GM21737 (cell line): Measurements from ENCODE around the gene FMNL2.

Source experiments
- ATAC-seq: cut with Tn5 transposase; IDR thresholded peaks from one replicate; pipeline ENCODE4 v1.9.1; 2021; ENCODE audit warnings: mild to moderate bottlenecking, moderate library complexity; ENCODE audit not compliant: unreplicated experiment

Gene FMNL2

DNA sequence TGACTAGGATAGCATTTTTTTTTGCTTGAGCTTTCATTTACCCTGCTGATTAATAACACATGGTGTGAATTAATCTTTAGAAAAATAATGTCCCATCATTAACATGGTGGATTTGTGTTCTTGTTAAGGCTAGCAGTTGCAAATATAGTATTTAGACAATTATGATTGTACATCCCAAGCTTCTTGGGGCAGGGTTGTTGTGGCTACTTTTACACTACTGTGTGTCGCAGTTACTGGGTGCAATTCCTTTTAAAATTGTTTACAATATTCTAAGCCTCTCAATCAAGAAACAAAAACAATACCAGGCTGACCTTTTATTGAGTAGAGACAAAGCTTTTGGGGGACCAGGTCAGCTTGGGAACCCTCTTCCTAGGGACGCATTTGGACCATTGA, 2.5 kb downstream of the FMNL2 start:
- no peak for ATAC-seq

- no peak for ATAC-seq
Measured at GRCh38 chr2:152339556-152340286, 4.7 kb downstream of the FMNL2 start.

DNA sequence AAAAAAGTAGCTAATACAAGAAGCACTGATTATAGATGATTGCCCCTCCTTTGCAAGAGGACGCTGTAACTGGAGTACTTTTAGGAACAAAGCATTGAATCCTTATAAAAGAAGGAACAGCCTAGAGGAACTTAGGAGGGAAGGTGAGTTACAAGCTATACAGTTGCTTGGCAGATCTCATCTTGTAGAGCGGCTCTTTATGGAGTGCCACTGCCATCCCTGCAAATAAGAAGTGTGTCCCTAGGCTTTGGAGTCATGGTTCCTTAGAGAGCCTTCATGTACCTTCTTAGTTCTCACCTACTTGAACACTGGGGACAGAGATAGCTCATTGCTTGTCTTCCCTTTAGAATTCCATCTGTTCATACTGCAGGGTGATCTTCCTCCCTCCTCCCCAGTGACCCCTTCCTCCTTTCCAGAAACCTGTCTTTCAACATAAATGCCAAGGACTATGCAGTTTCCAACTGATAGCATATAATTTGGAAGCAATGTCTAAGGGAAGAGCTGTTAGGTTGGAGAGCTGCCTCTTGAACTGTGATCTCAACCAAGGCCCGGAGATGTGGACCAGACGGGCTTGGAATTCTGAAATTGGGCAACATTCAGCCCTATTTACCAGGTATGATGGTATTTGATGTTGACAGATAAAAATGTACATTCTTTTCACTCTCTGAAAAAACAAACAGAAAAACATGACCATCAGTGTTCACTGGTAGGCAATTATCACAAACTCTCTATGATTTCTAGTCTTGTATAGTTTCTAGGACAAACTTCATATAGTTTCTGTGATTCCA, 7.5 kb downstream of the FMNL2 start:
- ATAC-seq: no peak

DNA sequence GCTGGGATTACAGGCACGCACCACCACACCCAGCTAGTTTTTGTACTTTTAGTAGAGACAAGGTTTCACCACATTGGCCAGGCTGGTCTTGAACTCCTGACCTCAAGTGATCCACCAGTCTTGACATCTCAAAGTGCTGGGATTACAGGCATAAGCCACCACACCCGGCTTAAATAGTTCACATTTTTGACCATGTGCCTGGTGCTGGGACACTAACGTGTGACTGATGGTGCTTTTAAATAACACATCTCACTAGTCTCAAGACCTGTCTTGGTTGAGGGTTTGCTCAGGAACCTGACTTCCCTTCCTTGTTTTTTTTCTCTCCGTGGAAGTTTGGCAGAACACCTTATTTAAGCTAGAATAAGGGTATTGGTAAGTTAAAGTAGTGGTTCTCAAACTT, 8.5 kb downstream of the FMNL2 start:
- ATAC-seq: no peak

DNA sequence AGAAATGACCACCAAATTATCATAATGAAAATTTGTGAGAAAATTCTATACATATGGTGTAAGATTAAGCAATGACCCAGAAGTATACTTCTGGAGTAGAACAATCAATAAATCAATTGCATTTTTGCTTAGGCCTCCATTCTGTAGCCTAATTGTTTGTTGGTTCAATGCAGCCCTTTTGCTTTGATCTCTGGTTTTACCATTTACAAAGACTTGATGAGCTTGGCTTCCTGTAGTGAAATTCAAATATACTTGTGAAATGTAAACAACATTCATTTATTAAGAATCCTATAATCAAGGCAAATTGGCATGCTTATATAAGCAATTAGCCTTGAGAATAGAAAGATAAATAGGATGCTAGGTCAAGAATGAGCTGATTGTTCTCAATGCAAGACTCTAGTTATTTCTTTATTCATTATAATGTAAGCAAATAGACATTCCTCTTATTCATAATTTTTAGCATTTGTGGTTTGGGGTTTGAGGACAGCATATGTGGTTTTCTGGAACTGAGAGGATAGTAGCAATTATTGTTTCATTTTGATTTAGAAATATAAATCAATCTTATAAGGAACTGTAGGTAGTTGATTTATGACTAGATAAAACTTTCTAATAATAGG, 9.7 kb downstream of the FMNL2 start:
- ATAC-seq: no peak

DNA sequence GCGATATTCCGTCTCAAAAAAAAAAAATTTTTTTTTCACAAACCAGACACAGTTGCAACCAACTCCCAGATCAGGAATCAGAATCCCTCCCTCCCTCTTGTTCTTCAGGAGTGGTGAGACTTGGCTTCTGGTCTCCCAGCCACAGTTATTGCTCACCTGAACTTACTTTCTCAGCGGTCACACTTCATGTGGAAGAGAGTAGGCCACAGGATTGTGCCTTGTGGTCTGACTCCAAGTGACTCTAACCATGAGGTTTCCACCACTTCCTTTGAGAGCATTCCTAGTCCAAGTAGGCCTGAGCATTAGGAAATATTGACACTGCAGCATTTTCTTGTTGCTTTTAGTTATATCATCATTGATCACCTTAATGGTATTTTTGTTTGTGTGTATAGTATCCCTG, 12.1 kb downstream of the FMNL2 start:
- ATAC-seq: no peak

- ATAC-seq: no peak
Measured at GRCh38 chr2:152348388-152348787, 13.4 kb downstream of the FMNL2 start.

- no peak for ATAC-seq
Measured at GRCh38 chr2:152349416-152349815, 14.4 kb downstream of the FMNL2 start.

DNA sequence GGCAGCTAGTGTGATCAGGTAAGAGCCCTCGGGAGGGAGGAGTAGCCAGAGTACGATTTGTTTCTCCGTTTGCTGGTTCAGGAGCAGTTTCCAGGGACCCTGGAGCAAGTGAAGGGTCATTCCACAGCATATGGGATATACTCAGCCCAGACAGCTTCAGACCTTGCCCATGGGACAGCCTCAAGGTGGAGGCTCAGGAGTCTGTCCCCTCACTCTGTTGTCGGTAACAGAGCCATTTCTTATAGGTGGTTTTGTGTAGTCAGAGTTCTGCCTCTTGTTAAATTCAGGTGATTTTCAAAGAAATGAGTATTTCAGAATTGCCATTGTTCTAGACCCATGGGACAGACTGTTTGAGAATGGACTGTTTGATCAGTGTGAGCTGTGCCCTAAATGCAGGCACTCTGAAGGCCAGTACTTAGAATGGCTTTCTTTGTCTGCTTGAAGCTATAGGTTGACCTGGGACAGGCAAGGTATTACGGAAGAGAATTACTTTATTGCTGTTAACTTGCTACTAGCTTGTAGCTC, 15.2 kb downstream of the FMNL2 start:
- ATAC-seq: no peak

DNA sequence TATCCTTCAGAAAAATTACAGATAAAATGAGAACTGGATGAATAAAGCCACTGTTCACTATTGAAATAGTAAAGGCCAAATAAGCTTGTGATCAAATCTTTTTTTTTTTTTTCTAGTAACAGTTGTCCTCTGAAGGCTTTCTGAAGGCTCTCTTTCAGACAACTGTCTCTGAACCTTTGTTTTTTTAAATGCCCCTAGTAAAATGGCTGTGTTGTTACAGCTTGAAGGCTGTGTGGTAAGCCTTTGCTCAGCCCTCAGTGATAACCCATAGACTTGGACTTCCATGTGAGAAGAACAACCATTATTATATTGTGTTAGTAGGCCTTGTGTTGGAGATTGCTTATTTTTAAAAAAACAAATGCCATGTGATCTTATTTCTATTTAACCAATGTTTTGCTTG, 17.6 kb downstream of the FMNL2 start:
- ATAC-seq: no peak

GRCh38 chr2:152353364-152353763, 18.4 kb downstream of the FMNL2 start:
- ATAC-seq: no peak

- ATAC-seq: no peak
Measured at GRCh38 chr2:152354069-152354755, 19.2 kb downstream of the FMNL2 start.

DNA sequence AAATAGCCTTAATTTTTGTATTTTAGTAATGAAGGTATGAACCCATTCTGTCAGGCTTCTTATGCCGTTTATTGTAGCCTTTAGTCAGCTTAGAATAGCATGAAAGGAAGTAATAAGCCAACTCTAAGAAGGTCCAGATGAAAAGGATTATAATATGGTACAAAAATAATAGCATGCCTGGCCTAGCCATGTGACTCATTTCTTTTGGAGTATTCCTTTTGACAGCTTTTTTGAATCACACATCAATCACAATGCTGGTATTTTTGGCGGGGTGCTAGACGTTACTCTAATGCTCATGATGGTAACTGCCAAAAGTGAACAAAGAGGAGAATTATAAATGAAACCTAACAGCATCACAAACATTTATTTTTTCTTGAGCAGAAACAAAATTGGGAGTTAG, 19.9 kb downstream of the FMNL2 start:
- no peak for ATAC-seq

DNA sequence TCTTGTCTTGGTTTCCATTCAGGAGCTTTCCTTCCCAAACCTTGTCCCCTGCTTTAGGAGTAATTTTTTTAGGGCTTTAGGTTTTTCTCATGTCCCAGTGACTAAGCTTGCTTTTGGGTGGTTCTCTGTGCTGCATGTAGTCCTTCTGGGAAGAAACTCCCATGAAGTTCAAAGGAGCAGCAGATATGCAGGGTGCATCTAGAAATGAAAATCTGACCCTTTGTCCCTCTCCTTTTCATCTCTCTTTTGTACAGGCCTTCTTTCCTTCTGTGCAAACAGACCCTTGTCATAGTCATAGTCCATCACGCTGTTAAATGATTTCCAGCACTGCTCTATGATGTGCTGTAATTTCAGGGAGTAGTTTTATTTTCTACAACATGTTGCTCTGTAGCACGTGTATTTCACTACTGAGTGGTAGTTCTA, 20.4 kb downstream of the FMNL2 start:
- no peak for ATAC-seq

DNA sequence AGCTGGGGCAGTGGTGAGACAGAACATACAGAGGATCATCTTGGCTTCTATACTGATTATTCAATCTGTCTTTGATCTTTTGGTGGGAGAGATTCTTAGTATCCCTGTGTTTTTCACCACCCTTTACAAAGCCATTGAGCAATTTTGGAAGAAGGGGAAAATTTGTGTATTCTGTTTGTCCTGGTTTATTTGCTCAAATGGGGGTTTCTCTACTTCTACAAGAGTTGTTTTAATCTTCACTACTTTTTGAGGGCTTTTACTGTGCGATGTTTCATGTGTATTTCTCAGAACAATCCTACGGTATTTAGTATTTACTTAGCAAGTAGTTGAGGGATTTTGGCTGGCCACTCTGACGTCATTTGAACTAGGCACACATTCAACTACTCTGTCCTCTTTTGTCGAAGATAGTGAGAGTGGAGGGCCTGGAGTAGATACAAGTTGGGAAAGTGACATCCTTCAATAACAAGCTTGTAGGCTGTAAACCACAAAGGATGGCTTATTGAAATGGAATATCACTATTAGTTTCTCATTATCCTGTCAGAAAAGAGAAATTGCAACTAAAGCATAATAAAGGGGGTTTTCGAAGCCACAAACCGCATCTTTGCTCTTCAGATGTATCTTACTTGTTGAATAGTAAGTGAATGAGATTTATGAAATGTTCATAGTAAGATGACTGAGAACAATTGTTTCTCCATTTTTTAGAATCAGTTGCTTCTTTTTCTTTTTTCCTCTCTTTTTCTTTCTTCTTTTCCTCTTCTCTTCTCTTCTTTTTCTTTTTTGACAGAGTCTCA, 24.8 kb downstream of the FMNL2 start:
- ATAC-seq: no peak

DNA sequence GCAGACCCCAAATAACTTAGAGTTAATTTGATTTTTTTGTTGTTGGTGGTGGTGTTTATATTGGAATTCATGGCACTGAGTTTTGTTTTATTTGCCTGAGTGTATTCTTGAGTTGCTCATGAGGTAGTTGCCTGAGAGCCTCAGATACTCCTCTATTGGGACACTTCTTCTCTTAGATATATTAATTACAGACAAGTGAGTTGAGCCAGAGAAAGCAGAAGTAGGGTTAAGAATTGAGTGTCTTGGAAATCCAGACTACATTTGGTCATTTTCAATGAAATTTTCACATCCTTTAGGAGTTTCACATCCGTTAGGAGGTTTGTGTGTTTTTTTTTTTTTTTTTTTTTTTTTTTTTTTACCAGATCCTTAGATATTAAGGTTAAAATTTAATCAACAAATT, 29.0 kb downstream of the FMNL2 start:
- no peak for ATAC-seq

DNA sequence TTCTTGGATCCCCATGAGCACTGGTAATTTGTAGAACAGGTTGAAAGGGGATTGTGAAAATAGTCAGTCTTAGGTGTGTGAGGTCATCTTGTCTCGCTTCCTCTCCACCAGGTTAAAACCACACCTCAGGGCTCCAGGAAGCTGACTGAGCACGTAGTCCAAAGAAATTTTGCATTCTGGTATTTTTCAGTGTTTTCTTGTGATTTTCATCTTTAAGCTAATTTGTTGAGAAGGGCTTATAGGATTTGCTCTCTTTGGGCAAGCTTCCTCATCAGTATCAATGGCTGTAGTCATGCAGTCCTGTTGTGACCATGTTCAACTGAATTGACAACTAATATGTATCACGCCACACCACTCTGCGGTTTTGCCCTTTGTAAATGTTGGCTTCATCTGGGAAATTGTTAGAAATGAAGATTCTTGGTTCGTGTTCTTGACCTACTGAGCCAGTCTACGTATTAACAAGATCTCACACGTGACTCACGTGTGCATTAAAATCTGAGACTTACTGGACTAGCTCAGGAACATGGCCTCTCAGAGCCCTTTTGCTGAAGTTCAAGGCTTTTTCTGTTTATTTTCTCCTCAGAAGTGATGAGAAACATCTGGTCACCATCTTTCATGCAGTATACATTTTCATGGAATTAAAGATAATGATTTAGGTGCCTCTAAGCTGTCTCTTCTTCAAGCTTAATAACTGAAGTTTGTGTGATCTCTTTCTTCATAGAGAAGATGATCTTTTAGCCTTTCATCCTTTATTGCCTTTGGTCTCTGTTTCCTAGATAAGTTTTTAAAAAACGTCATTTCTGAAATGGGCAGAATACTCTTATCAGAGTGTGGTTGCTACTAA, 32.8 kb downstream of the FMNL2 start:
- peak; percentile 92 for ATAC-seq

DNA sequence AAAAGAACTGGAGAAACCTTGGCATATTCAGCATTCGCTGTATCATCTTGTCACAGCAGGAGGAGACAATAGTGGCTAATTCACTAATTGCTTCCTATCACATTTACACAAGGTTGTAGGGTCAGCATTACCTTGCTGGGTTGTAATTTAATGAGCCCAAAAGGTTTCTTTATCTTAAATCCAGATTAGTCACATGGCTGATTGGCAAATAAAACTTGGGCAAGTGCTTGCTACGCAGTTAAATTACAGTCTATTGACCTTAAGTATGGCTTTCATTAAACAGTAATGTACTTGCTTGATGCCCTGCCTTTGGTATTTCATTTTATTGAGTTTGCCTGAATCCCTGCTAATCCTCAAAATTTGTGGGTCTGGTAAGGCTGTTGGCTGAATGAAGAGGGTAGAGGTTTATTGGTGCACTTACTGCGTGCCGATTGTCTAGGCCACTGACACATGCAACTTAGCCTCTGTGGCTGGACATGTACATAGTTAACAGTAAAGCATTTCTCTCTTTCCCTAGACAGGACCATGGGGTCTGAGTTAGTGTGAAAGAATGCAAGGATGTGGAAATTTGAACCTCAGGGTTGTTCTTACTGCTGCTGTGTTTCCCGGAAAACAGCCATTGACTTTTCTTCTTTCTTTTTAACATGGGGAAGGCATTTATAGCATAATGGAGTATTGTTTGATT, 34.3 kb downstream of the FMNL2 start:
- ATAC-seq: no peak

DNA sequence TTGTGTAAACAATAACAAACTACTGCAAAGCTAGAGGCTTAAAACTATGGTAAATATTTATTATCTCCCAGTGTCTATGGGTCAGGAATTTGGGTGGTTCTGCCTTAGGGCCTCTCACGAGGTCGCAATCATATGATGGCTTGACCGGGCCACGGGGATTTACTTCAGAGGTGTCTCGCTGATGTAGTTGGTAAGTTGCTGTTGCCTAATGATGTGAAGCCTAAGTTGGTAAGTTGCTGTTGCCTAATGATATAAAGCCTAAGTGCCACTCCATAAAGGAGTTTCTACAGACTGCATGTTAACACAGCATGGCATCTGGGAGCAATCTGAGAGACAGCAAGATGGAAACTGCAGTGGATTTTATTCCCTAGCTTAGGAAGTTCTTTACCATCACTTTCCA, 35.8 kb downstream of the FMNL2 start:
- no peak for ATAC-seq
